ENCODE results near the gene CLDN7.
"Not testable (repeated sequence)": the region's sequence is repeated elsewhere in the genome, so short reads cannot be mapped to it uniquely, and the experiment has no call there.

CLDN7 gene

GRCh38 chr17:7252176-7253043 lies 9.9 kb downstream of the CLDN7 start, which contains the start of gene ELP5:
TSS of gene ELP5 (plus strand) at chr17:7252215. CDS start at chr17:7252551, 336 bp downstream.
- peak; percentile 95 for DNase-seq

- DNase-seq: peak; percentile 99 to 100
Measured at GRCh38 chr17:7251661-7252175, 10.6 kb downstream of the CLDN7 start, which contains the start of gene CTDNEP1. TSS of gene CTDNEP1 (minus strand) at chr17:7251734. CDS start at chr17:7251296, 438 bp downstream.

- DNase-seq: peak in 1 of 2 experiments; percentile 47
Measured at GRCh38 chr17:7250695-7251627, 11.3 kb downstream of the CLDN7 start.

GRCh38 chr17:7249830-7250229 lies 12.4 kb downstream of the CLDN7 start:
- DNase-seq: no peak

- DNase-seq: no peak
Measured at GRCh38 chr17:7249214-7249613, 13.1 kb downstream of the CLDN7 start.

GRCh38 chr17:7248796-7249195 lies 13.5 kb downstream of the CLDN7 start:
- no peak for DNase-seq

- DNase-seq: no peak
Measured at GRCh38 chr17:7246779-7247178, 15.5 kb downstream of the CLDN7 start.

- DNase-seq: not testable (repeated sequence)
Measured at GRCh38 chr17:7243838-7244237, 18.4 kb downstream of the CLDN7 start.

GRCh38 chr17:7243453-7243729 lies 18.9 kb downstream of the CLDN7 start:
- no peak for DNase-seq

- peak; percentile 94 to 95 for DNase-seq
Measured at GRCh38 chr17:7242717-7243452, 19.4 kb downstream of the CLDN7 start.

- DNase-seq: peak; percentile 97
Measured at GRCh38 chr17:7241783-7242716, 20.2 kb downstream of the CLDN7 start, which contains the start of gene GABARAP. TSS of gene GABARAP (minus strand) at chr17:7242449. CDS start at chr17:7242330, 119 bp downstream.

- no peak for DNase-seq
Measured at GRCh38 chr17:7241090-7241733, 21.1 kb downstream of the CLDN7 start.

- no peak for DNase-seq
Measured at GRCh38 chr17:7240375-7240774, 21.9 kb downstream of the CLDN7 start.

- DNase-seq: peak; percentile 97 to 98
Measured at GRCh38 chr17:7239091-7240027, 22.9 kb downstream of the CLDN7 start, which contains the start of gene PHF23. TSS of gene PHF23 (minus strand) at chr17:7239457. CDS start at chr17:7239279, 178 bp downstream.

GRCh38 chr17:7238420-7239090 lies 23.7 kb downstream of the CLDN7 start:
- DNase-seq: peak; percentile 51 to 63

GRCh38 chr17:7237761-7238419 lies 24.4 kb downstream of the CLDN7 start:
- peak; percentile 91 for DNase-seq

GRCh38 chr17:7237266-7237760 lies 25.0 kb downstream of the CLDN7 start:
- no peak for DNase-seq

GRCh38 chr17:7236808-7237207 lies 25.5 kb downstream of the CLDN7 start:
- DNase-seq: no peak

Measured in activated T-cell treated with anti-CD3 and anti-CD28 coated beads, Interleukin-2, amount 50 U/mL, for 48 hours (primary cell).